SK-N-SH (cell line): Measurements from ENCODE around the gene CCDC169. TPM values are rescaled to one million over a fixed set of nuclear protein-coding genes. Genes with fewer than 3 reads are reported as not detected.

Source experiments
- CTCF ChIA-PET: fragments of 300-600, 350-600 bp; formaldehyde crosslinking; extraction: SDS; loops from one replicate; lab custom pipeline; 2021; lab: Yijun Ruan, JAX
- POLR2A ChIA-PET: fragments of 350-600 bp; sonication (Branson Sonifier 250); formaldehyde crosslinking; extraction: SDS; loops from one replicate; lab custom pipeline; 2020; ENCODE audit warnings: antibody characterized with exemption, inconsistent platforms; lab: Yijun Ruan, JAX
- DNase-seq: peaks from one replicate; pipeline ENCODE4 v3.0.0; 2012
- H2AFZ ChIP-seq: fragments of 200-600 bp; sonication (generic); 2 replicates; pipeline ENCODE4 v1.8.1; 2016; ENCODE audit warnings: antibody characterized with exemption, mild to moderate bottlenecking, low read depth
- H3F3A ChIP-seq: fragments of 200-600 bp; sonication (generic); replicated peaks from 2 replicates; pipeline ENCODE3; 2016; ENCODE audit warnings: antibody characterized with exemption, mild to moderate bottlenecking; ENCODE audit not compliant: insufficient read depth
- H3K27ac ChIP-seq, 2 experiments: fragments of 200-500 bp in 1 of 2; fragments of 200-600 bp in 1 of 2; sonication (Bioruptor generic) in 1 of 2; sonication (generic), shearing (Covaris generic) in 1 of 2; 2 replicates each; pipeline versions ENCODE4 v1.5.1 to v1.6.1; 2014 to 2016; ENCODE audit warnings: low read depth in 2 of 2, inconsistent platforms in 1 of 2, low read length in 1 of 2, mild to moderate bottlenecking in 1 of 2, mixed read lengths in 1 of 2
- H3K27me3 ChIP-seq: fragments of 200-600 bp; sonication (generic), shearing (Covaris generic); 2 replicates; pipeline ENCODE4 v1.6.1; 2016; ENCODE audit warnings: mixed run types; ENCODE audit not compliant: insufficient read depth
- H3K36me3 ChIP-seq, 2 experiments: fragments of 200-500 bp in 1 of 2; fragments of 200-600 bp in 1 of 2; sonication (Bioruptor generic) in 1 of 2; sonication (generic) in 1 of 2; replicated peaks in 1 of 2; 2 replicates each; pipeline versions ENCODE3 to v1.5.1; 2014 to 2016; ENCODE audit warnings: low read length in 1 of 2, mild to moderate bottlenecking in 1 of 2; ENCODE audit not compliant: insufficient read depth in 2 of 2, control insufficient read depth in 1 of 2
- H3K4me1 ChIP-seq, 2 experiments: fragments of 200-500 bp in 1 of 2; fragments of 200-600 bp in 1 of 2; sonication (Bioruptor generic) in 1 of 2; sonication (generic), shearing (Covaris generic) in 1 of 2; 2 replicates each; pipeline versions ENCODE4 v1.5.1 to v1.6.1; 2014 to 2016; ENCODE audit warnings: low read depth in 1 of 2, low read length in 1 of 2, mixed run types in 1 of 2; ENCODE audit not compliant: insufficient read depth in 2 of 2, control insufficient read depth in 1 of 2
- H3K4me2 ChIP-seq: fragments of 200-600 bp; sonication (generic), shearing (Covaris generic); 2 replicates; pipeline ENCODE4 v1.6.1; 2017; ENCODE audit warnings: mixed run types
- H3K4me3 ChIP-seq, 2 experiments: fragments of 200-500 bp in 1 of 2; fragments of 200-600 bp in 1 of 2; sonication (Bioruptor generic) in 1 of 2; sonication (generic), shearing (Covaris generic) in 1 of 2; 2 replicates each; pipeline versions ENCODE4 v1.5.1 to v1.8.1; 2014 to 2016; ENCODE audit warnings: low read depth in 2 of 2, inconsistent platforms in 1 of 2, low read length in 1 of 2, mild to moderate bottlenecking in 1 of 2, mixed read lengths in 1 of 2, moderate library complexity in 1 of 2
- H3K79me2 ChIP-seq: fragments of 200-600 bp; sonication (generic); 2 replicates; pipeline ENCODE4 v1.8.1; 2017; ENCODE audit warnings: mild to moderate bottlenecking; ENCODE audit not compliant: insufficient read depth
- H3K9ac ChIP-seq: fragments of 200-600 bp; sonication (generic); 2 replicates; pipeline ENCODE4 v1.6.1; 2017; ENCODE audit warnings: mixed run types
- H3K9me2 ChIP-seq: fragments of 200-600 bp; sonication (generic); 2 replicates; pipeline ENCODE4 v1.6.1; 2017; ENCODE audit warnings: mixed run types
- H3K9me3 ChIP-seq: fragments of 200-600 bp; sonication (generic); 2 replicates; pipeline ENCODE4 v1.6.1; 2017; ENCODE audit warnings: mixed run types, mild to moderate bottlenecking, moderate library complexity
- H4K20me1 ChIP-seq: fragments of 200-600 bp; sonication (generic); 2 replicates; pipeline ENCODE4 v1.6.1; 2017; ENCODE audit warnings: mild to moderate bottlenecking, mixed run types; ENCODE audit not compliant: insufficient read depth
- CHD2 ChIP-seq: fragments of 150-350 bp; IDR thresholded peaks from 2 replicates; pipeline ENCODE4 v1.6.1; 2018; ENCODE audit warnings: low read length; ENCODE audit not compliant: partially characterized antibody
- CTCF ChIP-seq: fragments of 200-600 bp; sonication (generic); IDR thresholded peaks from 2 replicates; pipeline ENCODE4 v1.6.1; 2017; ENCODE audit warnings: antibody characterized with exemption, mild to moderate bottlenecking, moderate library complexity
- ELF1 ChIP-seq: IDR thresholded peaks from 2 replicates; pipeline ENCODE4 v1.4.0; 2012
- FOSL2 ChIP-seq: IDR thresholded peaks from 2 replicates; pipeline ENCODE4 v1.4.0; 2012; ENCODE audit warnings: low read depth, mild to moderate bottlenecking, moderate library complexity, borderline replicate concordance
- FOXJ3 ChIP-seq: sonication (generic); formaldehyde crosslinking; IDR thresholded peaks from 2 replicates; pipeline ENCODE4 v1.5.1; 2020; ENCODE audit warnings: mild to moderate bottlenecking, missing genetic modification reagents
- GABPA ChIP-seq: IDR thresholded peaks from 2 replicates; pipeline ENCODE4 v1.4.0; 2012; ENCODE audit warnings: low read depth, mild to moderate bottlenecking
- MAX ChIP-seq: IDR thresholded peaks from 2 replicates; pipeline ENCODE4 v1.4.0; 2012; ENCODE audit warnings: low read depth
- MXI1 ChIP-seq: IDR thresholded peaks from 2 replicates; pipeline ENCODE4 v1.6.1; 2012; ENCODE audit warnings: mild to moderate bottlenecking, low read depth, low read length, improper control_type of control experiment
- POLR2AphosphoS5 ChIP-seq: IDR thresholded peaks from 2 replicates; pipeline ENCODE4 v1.6.1; 2012; ENCODE audit warnings: low read depth, low read length
- RAD21 ChIP-seq: IDR thresholded peaks from 2 replicates; pipeline ENCODE4 v1.6.1; 2012; ENCODE audit warnings: mild to moderate bottlenecking, low read length
- REST ChIP-seq: IDR thresholded peaks from 2 replicates; pipeline ENCODE4 v1.6.1; 2012; ENCODE audit warnings: mild to moderate bottlenecking, low read depth, low read length, moderate library complexity
- SIN3A ChIP-seq: IDR thresholded peaks from 2 replicates; pipeline ENCODE4 v1.6.1; 2012; ENCODE audit warnings: low read depth, mild to moderate bottlenecking, low read length, moderate library complexity, borderline replicate concordance
- SMC3 ChIP-seq: IDR thresholded peaks from 2 replicates; pipeline ENCODE4 v1.6.1; 2012; ENCODE audit warnings: low read depth, low read length, improper control_type of control experiment
- TAF1 ChIP-seq: IDR thresholded peaks from 2 replicates; pipeline ENCODE4 v1.6.1; 2012; ENCODE audit warnings: low read depth, mild to moderate bottlenecking, low read length, moderate library complexity, borderline replicate concordance
- TCF12 ChIP-seq: IDR thresholded peaks from 2 replicates; pipeline ENCODE4 v1.4.0; 2012
- TEAD4 ChIP-seq: IDR thresholded peaks from 2 replicates; pipeline ENCODE4 v1.4.0; 2012; ENCODE audit warnings: mild to moderate bottlenecking, borderline replicate concordance; ENCODE audit not compliant: insufficient read depth
- USF1 ChIP-seq: IDR thresholded peaks from 2 replicates; pipeline ENCODE4 v1.4.0; 2012; ENCODE audit warnings: low read depth, borderline replicate concordance
- YY1 ChIP-seq: IDR thresholded peaks from 2 replicates; pipeline ENCODE4 v1.4.0; 2012; ENCODE audit warnings: low read depth, mild to moderate bottlenecking
- ZBTB33 ChIP-seq: IDR thresholded peaks from 2 replicates; pipeline ENCODE4 v1.4.0; 2012; ENCODE audit warnings: low read depth, borderline replicate concordance
- WGBS: methylation state at CpG from one replicate; pipeline ENCODE4 v1.1.6; 2017; ENCODE audit warnings: low lambda C conversion rate; 5-methylcytosine and 5-hydroxymethylcytosine counted together
- polyA plus RNA-seq, 3 experiments: library from polyadenylated mRNA; depleted of rRNA; stranded (reverse); fragments of >200 nt; gene quantifications; 2 replicates each; pipeline ENCODE4 v1.2.3, GENCODE V29; 2012

Gene CCDC169
- polyA plus RNA-seq, 1 of the 3 experiments (the other 2 are of a cell fraction): 1.8 TPM

GRCh38 chr13:36328821-36329220 is 31.2 kb upstream of the CCDC169 start:
- 100% methylated on average over 1 of the region's 2 CpGs for WGBS
- H4K20me1 ChIP-seq: no peaks in the 10 kb centered on the region
- no peaks in the 10 kb centered on the region for H3K27me3 ChIP-seq
- POLR2A ChIA-PET: no interaction called here
- peaks cover 3% of the 10 kb centered on the region; the same call in 1 of the 2 replicates for H3K79me2 ChIP-seq
- H3F3A ChIP-seq: peaks cover 6% of the 10 kb centered on the region
- no peaks in the 10 kb centered on the region for H3K4me1 ChIP-seq
- 0 out of 2 replicates have a peak, but pooled peaks cover 3% of the 10 kb centered on the region for H3K9me2 ChIP-seq
- no peak overlapping the region for H3K4me2 ChIP-seq
- no peak for TF ChIP-seq POLR2AphosphoS5
- no peak for TF ChIP-seq RAD21
- TF ChIP-seq FOXJ3 (CRISPR knock-in tag): no peak
- TF ChIP-seq FOSL2: no peak
- no peak for TF ChIP-seq MXI1
- TF ChIP-seq, all 33 proteins: peak for 0
- H3K4me3 ChIP-seq: no peak overlapping the region
- no peak overlapping the region for H2AFZ ChIP-seq
- no peak overlapping the region for H3K27ac ChIP-seq
- peaks cover 0 to 25% of the 10 kb centered on the region in 2 experiments for H3K36me3 ChIP-seq
- no peak for DNase-seq
- H3K9me3 ChIP-seq: peaks cover 4% of the 10 kb centered on the region; the same call in 1 of the 2 replicates
- H3K9ac ChIP-seq: no peak overlapping the region
- CTCF ChIA-PET: interaction anchor here (1.3 to 1.5 kb wide), 2 partner anchors 18 to 350 kb away, joined by 4 to 5 read pairs; no protein-coding TSS in a partner anchor

- Histone ChIP-seq H3K4me1 (no peaks in the 10 kb centered on the region), H3K79me2 (no peaks in the 10 kb centered on the region), H3K4me2 (no peak overlapping the region), H3K27ac (no peak overlapping the region), H4K20me1 (no peaks in the 10 kb centered on the region), H3K9ac (no peak overlapping the region), H3F3A (no peaks in the 10 kb centered on the region), H3K9me3 (no peaks in the 10 kb centered on the region), H2AFZ (no peak overlapping the region), H3K9me2 (0 out of 2 replicates have a peak, but pooled peaks cover 3% of the 10 kb centered on the region), H3K36me3 (peaks cover 0 to 25% of the 10 kb centered on the region in 2 experiments), H3K27me3 (no peaks in the 10 kb centered on the region), H3K4me3 (no peak overlapping the region)
- ChIA-PET POLR2A (no interaction called here), CTCF (interaction anchor here (1.0 kb wide), 1 partner anchor 21 kb away, joined by 3 read pairs; no protein-coding TSS in a partner anchor)
- 75% methylated on average over 1 of the region's 1 CpG for WGBS
- no peak for DNase-seq
- TF ChIP-seq GABPA (no peak), ELF1 (no peak), REST (no peak), TCF12 (no peak), POLR2AphosphoS5 (no peak), CHD2 (no peak), FOSL2 (no peak), ZBTB33 (no peak), USF1 (no peak), TAF1 (no peak), YY1 (no peak), MAX (no peak), SIN3A (no peak), SMC3 (no peak), CTCF (no peak), TEAD4 (no peak), FOXJ3 (CRISPR knock-in tag) (no peak)
Measured at GRCh38 chr13:36325912-36326311, 28.3 kb upstream of the CCDC169 start.
